ENCODE results near the gene SCOC.
A peak's percentile ranks its signal among the peaks of the same experiment; 100 is the strongest.

The SCOC gene

GRCh38 chr4:140373328-140374129 is at the start of gene SCOC:
Gene SCOC, plus strand, starts transcription at chr4:140373646. Its CDS starts 5,525 bp downstream, at chr4:140379171.
- peak; percentile 98 for FAIRE-seq
- DNase-seq (ENCODE audit: insufficient read length, low spot score), result peak; percentile 80

DNA sequence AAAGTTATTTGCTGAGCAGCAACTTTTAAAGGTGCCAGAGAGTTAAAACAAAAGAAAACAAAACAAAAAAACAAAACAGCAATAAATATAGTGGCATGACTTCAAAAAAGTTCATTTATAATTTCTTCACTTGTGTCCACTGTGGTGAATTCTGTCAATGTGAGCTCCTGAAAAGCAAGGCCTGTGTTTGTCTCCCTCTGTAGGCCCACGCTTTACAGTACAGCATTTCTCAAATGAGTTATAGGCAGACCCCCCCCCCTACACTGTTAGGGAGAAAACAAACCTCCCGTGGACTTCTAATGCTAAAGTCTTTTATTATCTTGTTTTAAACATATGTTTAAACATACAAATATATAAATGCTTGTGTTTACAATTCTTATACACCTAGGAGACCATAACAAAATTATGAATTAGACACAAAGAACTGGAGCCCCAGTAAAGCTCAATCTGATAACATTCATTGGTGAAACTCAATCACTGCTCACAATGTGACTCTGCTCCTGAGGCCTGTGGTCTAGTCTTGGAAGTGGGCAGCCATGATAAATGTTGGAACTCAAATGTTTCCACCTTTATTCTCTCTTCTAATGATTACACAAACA is 47.0 kb upstream of the SCOC start:
- FAIRE-seq (no peak), DNase-seq (ENCODE audit: insufficient read length, low spot score) (no peak)

- FAIRE-seq, result peak; percentile 18
Measured at GRCh38 chr4:140330311-140330900, 43.0 kb upstream of the SCOC start.

DNA sequence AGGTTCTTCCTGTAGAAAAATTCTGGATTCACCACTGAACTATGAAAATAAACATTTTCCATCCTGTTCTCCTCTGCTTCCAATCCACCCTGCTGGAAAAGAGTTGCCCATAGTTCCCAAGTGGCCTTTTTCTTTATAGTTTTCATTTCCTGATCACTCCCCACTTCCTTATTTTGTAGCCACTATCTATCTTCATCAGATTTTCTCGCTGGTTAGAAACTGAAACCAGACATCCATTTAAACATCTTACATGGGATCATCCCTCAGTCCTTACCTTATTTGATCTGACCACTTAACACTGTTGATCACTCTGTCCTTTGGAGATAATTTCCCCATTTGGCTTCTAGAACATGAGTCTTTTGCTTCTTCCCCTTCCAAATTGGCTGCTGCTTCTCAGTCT is 42.2 kb upstream of the SCOC start:
- no peak for DNase-seq (ENCODE audit: insufficient read length, low spot score)
- no peak for FAIRE-seq

More at GRCh38 chr4:140330311-140330900, 43.0 kb upstream of the SCOC start:
- DNase-seq (ENCODE audit: insufficient read length, low spot score), result no peak

DNA sequence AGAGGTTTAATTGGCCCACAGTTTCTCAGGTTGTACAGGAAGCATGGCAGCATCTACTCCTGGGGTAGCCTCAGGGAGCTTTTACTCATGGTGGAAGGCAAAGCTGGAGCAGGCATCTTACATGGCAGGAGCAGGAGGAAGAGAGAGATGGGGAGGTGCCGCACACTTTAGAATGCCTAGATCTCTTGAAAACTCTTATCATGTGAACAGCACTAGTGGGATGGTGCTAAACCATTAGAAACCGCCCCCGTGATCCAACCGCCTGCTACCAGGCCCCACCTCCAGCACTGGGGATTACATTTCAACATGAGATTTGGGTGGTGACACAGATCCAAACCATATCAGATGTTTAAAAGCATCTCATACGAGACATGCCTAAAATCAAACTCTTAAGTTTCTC is 41.6 kb upstream of the SCOC start:
- FAIRE-seq, result no peak
- no peak for DNase-seq (ENCODE audit: insufficient read length, low spot score)

DNA sequence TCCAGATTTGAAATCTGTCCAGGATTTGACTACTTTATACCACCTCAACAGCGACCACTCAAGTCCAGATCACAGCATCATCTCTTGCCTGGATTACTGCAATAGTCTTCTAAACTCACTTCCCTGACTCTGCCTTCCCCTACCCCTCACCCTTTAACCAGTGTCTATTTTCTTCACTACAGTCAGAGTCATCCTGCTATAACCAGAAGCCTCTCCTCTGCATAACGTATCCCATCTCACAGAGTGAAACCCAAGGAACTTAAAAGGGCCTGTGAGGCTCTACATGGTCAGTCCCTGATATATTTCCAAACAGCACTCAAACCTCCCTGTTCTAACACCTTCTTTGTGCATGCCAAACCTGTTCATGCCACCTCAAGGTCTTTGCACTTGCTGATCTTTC is 40.7 kb upstream of the SCOC start:
- FAIRE-seq, result no peak

GRCh38 chr4:140333523-140333922 is 39.9 kb upstream of the SCOC start:
- no peak for FAIRE-seq
- no peak for DNase-seq (ENCODE audit: insufficient read length, low spot score)

More for the DNA sequence above, 40.7 kb upstream of the SCOC start:
- no peak for DNase-seq (ENCODE audit: insufficient read length, low spot score)

DNA sequence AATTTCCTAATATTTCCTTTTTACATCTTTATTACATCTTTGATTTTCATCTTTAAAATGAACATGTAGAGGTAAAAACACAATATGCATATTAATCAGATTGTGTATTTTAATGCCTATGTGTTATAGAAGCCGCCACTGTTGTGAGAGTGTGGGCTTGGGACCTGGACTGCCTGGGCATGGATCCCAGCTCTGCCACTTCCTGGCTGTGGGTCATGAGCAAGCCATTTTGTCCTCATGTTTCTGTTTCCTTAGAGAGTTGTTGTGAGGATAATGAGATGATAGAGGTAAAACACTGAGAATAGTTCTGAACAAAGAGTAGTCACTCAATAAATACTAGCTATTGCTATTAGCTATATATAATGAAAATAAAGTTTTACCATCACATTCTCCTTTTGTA is 38.4 kb upstream of the SCOC start:
- DNase-seq (ENCODE audit: insufficient read length, low spot score) (no peak), FAIRE-seq (no peak)

DNA sequence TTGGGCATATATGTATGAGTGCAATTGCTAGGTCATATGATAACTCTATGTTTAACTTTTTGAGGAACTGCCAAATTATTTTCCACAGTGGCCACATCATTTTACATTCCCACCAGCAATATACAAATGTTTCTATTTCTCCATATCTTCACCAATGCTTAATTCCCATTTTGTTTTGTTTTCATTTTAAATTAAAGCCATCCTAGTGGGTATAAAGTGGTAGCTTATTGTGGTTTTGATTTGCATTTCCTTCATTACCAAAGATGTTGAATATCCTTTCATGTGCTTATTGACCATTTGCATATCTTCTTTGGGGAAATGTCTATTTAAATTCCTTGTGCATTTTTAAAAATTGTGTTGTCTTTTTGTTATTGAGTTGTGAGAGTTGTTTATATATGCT is 36.7 kb upstream of the SCOC start:
- FAIRE-seq, result no peak
- no peak for DNase-seq (ENCODE audit: insufficient read length, low spot score)

DNA sequence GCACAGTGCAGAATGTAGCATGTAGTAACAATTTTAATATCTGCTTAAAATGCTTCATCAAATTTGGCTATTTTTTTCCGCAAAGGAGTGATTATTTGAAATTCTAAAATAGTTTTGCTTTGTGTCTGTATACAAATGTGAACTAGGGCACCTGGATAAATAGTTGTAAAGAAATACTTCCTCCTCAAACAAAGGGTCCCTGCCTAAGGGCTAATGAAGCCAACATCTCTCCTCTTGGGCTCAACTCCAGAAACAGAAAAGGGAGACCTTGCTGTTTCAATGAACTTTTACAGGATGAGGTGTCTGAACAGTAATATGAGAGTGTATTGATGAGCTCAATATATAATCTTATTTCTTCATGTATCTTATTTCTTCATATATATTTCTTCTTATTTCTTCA is 30.8 kb upstream of the SCOC start:
- FAIRE-seq, result no peak
- DNase-seq (ENCODE audit: insufficient read length, low spot score), result no peak

GRCh38 chr4:140343303-140343702 is 30.1 kb upstream of the SCOC start:
- peak; percentile 95 for FAIRE-seq
- DNase-seq (ENCODE audit: insufficient read length, low spot score), result peak; percentile 18

DNA sequence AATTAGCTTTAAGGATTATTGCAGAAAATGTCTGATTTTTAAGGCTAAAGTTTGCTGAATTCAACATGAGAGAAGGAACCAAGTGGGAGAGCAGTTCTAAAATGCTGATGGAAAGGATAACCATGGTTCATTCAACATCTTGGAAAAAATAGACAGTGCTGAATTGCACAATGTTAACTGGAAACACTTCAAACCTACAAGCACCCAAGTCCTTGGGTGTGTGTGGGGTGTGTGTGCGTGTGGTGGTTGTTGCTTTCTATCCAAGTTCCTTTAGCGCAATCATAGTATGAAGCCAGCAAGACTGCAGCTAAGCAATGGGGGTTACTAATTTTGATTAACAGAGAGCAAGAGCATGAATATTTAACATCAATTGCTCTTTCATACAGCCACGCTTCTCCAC is 29.3 kb upstream of the SCOC start:
- DNase-seq (ENCODE audit: insufficient read length, low spot score), result no peak
- FAIRE-seq, result no peak

DNA sequence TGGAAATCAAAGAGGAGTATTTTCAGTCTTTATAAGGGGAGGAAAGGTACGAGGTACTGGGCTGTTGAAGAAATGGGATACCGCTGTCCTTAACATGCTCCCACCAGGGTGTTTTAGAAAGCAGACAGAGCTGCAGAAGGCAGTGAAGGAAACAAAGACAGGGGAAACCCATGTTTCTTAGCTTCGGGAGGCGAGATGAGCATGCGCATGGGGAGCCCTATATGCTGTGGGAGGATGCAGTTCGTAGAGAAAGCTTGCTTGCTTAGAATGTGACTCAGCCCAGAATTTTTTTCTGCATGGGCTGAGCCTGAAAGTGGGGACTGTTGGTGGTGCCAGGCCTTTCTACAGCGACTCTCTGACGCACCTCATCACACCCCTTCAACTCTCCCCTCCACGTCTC is 28.8 kb upstream of the SCOC start:
- DNase-seq (ENCODE audit: insufficient read length, low spot score) (no peak), FAIRE-seq (no peak)

- FAIRE-seq (no peak), DNase-seq (ENCODE audit: insufficient read length, low spot score) (no peak)
Measured at GRCh38 chr4:140346136-140346535, 27.3 kb upstream of the SCOC start.

GRCh38 chr4:140349816-140350215 is 23.6 kb upstream of the SCOC start:
- FAIRE-seq (no peak), DNase-seq (ENCODE audit: insufficient read length, low spot score) (no peak)

- FAIRE-seq (no peak), DNase-seq (ENCODE audit: insufficient read length, low spot score) (no peak)
Measured at GRCh38 chr4:140351093-140352075, 22.1 kb upstream of the SCOC start.

GRCh38 chr4:140353786-140354185 is 19.7 kb upstream of the SCOC start:
- DNase-seq (ENCODE audit: insufficient read length, low spot score) (no peak), FAIRE-seq (no peak)

GRCh38 chr4:140355288-140355687 is 18.2 kb upstream of the SCOC start:
- DNase-seq (ENCODE audit: insufficient read length, low spot score) (no peak), FAIRE-seq (no peak)

- DNase-seq (ENCODE audit: insufficient read length, low spot score) (no peak), FAIRE-seq (no peak)
Measured at GRCh38 chr4:140357868-140358267, 15.6 kb upstream of the SCOC start.

DNA sequence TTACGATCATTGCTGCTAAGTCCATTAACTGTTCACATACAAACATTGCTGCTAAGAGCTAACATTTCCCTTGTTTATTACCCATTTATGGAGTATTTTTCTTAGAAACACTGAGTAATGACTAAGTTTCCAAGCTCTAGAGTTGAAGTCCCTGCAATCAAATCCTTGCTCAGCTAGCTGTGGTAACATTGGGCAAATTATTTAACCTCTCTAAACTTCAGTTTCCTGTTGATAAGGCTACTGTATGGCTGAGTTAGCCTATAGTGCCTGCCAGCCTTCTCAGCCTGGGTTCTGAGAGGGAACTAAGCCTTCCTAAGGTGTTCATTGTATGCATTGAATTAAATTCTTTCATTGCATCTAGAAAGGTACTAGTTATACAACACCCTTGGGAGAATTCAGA is 15.2 kb upstream of the SCOC start:
- DNase-seq (ENCODE audit: insufficient read length, low spot score) (no peak), FAIRE-seq (no peak)
